IMR-90 (cell line): Measurements from ENCODE around the gene CDK5R1. TPM values are rescaled to one million over a fixed set of nuclear protein-coding genes. Genes with fewer than 3 reads are reported as not detected.

Experiments
- ATAC-seq: fragments of 200-7000 bp; cut with Tn5 transposase; 2 replicates; pipeline ENCODE4 v1.9.1; 2020; ENCODE audit warnings: low read depth, mild to moderate bottlenecking, moderate library complexity
- BruUV-seq: library from RNA; stranded (reverse); fragments of 400-500 nt; replicated peaks from 2 replicates; lab custom pipeline; 2021; lab: Mats Ljungman, UMichigan
- CTCF ChIA-PET: fragments of 300-600 bp; formaldehyde crosslinking; extraction: SDS; loops from one replicate; lab custom pipeline; 2021; ENCODE audit warnings: antibody characterized with exemption; lab: Yijun Ruan, JAX
- POLR2A ChIA-PET: fragments of 300-600 bp; sonication (Branson Sonifier 250); formaldehyde crosslinking; loops from one replicate; lab custom pipeline; 2022; ENCODE audit warnings: antibody characterized with exemption; ENCODE audit not compliant: unreplicated experiment; lab: Charles Lee
- DNase-seq: peaks from one replicate; pipeline ENCODE4 v3.0.0; 2013
- H2AFZ ChIP-seq: replicated peaks from 2 replicates; pipeline ENCODE3; 2013; ENCODE audit warnings: low read length, mild to moderate bottlenecking; ENCODE audit not compliant: poor library complexity
- H2AK5ac ChIP-seq: 2 replicates; pipeline ENCODE4 v1.6.1; 2013; ENCODE audit warnings: low read depth, low read length, inconsistent platforms
- H2AK9ac ChIP-seq: replicated peaks from 2 replicates; pipeline ENCODE3; 2013; ENCODE audit warnings: mild to moderate bottlenecking, low read depth, low read length, moderate library complexity; ENCODE audit not compliant: poor library complexity
- H2BK120ac ChIP-seq: 2 replicates; pipeline ENCODE4 v1.6.1; 2013; ENCODE audit warnings: low read depth, low read length, inconsistent platforms
- H2BK15ac ChIP-seq: 3 replicates; pipeline ENCODE4 v1.6.1; 2013; ENCODE audit warnings: low read depth, low read length, inconsistent platforms
- H2BK20ac ChIP-seq: 2 replicates; pipeline ENCODE4 v1.6.1; 2013; ENCODE audit warnings: low read depth, mild to moderate bottlenecking, inconsistent platforms, low read length, moderate library complexity
- H2BK5ac ChIP-seq: 2 replicates; pipeline ENCODE4 v1.6.1; 2013; ENCODE audit warnings: mild to moderate bottlenecking, low read depth, low read length, inconsistent platforms; ENCODE audit not compliant: poor library complexity, severe bottlenecking
- H3K14ac ChIP-seq: replicated peaks from 2 replicates; pipeline ENCODE4 v1.6.1; 2013; ENCODE audit warnings: low read depth, low read length, inconsistent platforms
- H3K18ac ChIP-seq: 2 replicates; pipeline ENCODE4 v1.6.1; 2013; ENCODE audit warnings: low read depth, low read length, control low read depth
- H3K23ac ChIP-seq: 2 replicates; pipeline ENCODE4 v1.6.1; 2013; ENCODE audit warnings: low read depth, low read length, inconsistent platforms
- H3K27ac ChIP-seq: 2 replicates; pipeline ENCODE4 v1.5.1; 2013; ENCODE audit warnings: mild to moderate bottlenecking, control low read depth, low read length; ENCODE audit not compliant: insufficient read depth
- H3K27me3 ChIP-seq: 2 replicates; pipeline ENCODE4 v1.6.1; 2013; ENCODE audit warnings: low read length; ENCODE audit not compliant: control insufficient read depth, insufficient read depth
- H3K36me3 ChIP-seq: 2 replicates; pipeline ENCODE4 v1.6.1; 2013; ENCODE audit warnings: low read length, mixed read lengths; ENCODE audit not compliant: control insufficient read depth, insufficient read depth
- H3K4ac ChIP-seq: 2 replicates; pipeline ENCODE4 v1.6.1; 2013; ENCODE audit warnings: low read depth, low read length, inconsistent platforms
- H3K4me1 ChIP-seq: 2 replicates; pipeline ENCODE4 v1.6.1; 2013; ENCODE audit warnings: low read length, mixed read lengths; ENCODE audit not compliant: control insufficient read depth, insufficient read depth
- H3K4me2 ChIP-seq: 2 replicates; pipeline ENCODE4 v1.6.1; 2013; ENCODE audit warnings: low read depth, mild to moderate bottlenecking, control low read depth, low read length, moderate library complexity
- H3K4me3 ChIP-seq: 2 replicates; pipeline ENCODE4 v1.5.1; 2013; ENCODE audit warnings: low read depth, mild to moderate bottlenecking, control low read depth, low read length, moderate library complexity; ENCODE audit not compliant: insufficient read depth
- H3K56ac ChIP-seq: 2 replicates; pipeline ENCODE4 v1.6.1; 2013; ENCODE audit warnings: low read length, inconsistent platforms; ENCODE audit not compliant: insufficient read depth; ENCODE audit errors: extremely low read depth
- H3K79me1 ChIP-seq, 2 experiments: 2 replicates each; pipeline ENCODE4 v1.6.1; 2013; ENCODE audit warnings: low read length in 2 of 2, inconsistent platforms in 1 of 2, low read depth in 1 of 2
- H3K9ac ChIP-seq: 2 replicates; pipeline ENCODE4 v1.6.1; 2013; ENCODE audit warnings: low read depth, low read length, control low read depth
- H3K9me1 ChIP-seq: 2 replicates; pipeline ENCODE4 v1.6.1; 2013; ENCODE audit warnings: low read length, inconsistent platforms; ENCODE audit not compliant: insufficient read depth
- H3K9me3 ChIP-seq: 2 replicates; pipeline ENCODE4 v1.6.1; 2013; ENCODE audit warnings: low read length; ENCODE audit not compliant: control insufficient read depth, insufficient read depth
- H4K20me1 ChIP-seq: 2 replicates; pipeline ENCODE4 v1.6.1; 2013; ENCODE audit warnings: low read length, inconsistent platforms; ENCODE audit not compliant: insufficient read depth
- H4K5ac ChIP-seq: 2 replicates; pipeline ENCODE4 v1.6.1; 2013; ENCODE audit warnings: mild to moderate bottlenecking, low read depth, low read length, control low read depth
- H4K8ac ChIP-seq, 2 experiments: 2 replicates each; pipeline ENCODE4 v1.6.1; 2013; ENCODE audit warnings: low read depth in 2 of 2, low read length in 2 of 2, control low read depth in 1 of 2, inconsistent platforms in 1 of 2
- H4K91ac ChIP-seq: 2 replicates; pipeline ENCODE4 v1.6.1; 2013; ENCODE audit warnings: low read depth, low read length, inconsistent platforms; ENCODE audit not compliant: insufficient read depth
- FOS ChIP-seq: fragments of 150-350 bp; IDR thresholded peaks from 2 replicates; pipeline ENCODE4 v1.6.1; 2016; ENCODE audit warnings: low read depth, low read length
- MAZ ChIP-seq: IDR thresholded peaks from 2 replicates; pipeline ENCODE4 v1.6.1; 2012; ENCODE audit warnings: low read depth, mild to moderate bottlenecking, low read length, improper control_type of control experiment, moderate library complexity, borderline replicate concordance
- RFX5 ChIP-seq: IDR thresholded peaks from 2 replicates; pipeline ENCODE4 v1.8.0; 2012; ENCODE audit warnings: low read depth, mild to moderate bottlenecking, low read length, moderate library complexity
- WGBS, 2 experiments: methylation state at CpG; one replicate each; pipeline versions ENCODE4 v1.1.5 to v1.1.7; 2013; ENCODE audit warnings: missing lambda C conversion rate in 2 of 2; ENCODE audit not compliant: insufficient read length in 1 of 2; ENCODE audit errors: extremely low coverage in 2 of 2; 5-methylcytosine and 5-hydroxymethylcytosine counted together
- dilution Hi-C: fragments of 300-500 bp; cut with HindIII; formaldehyde crosslinking; loops from one replicate; pipeline ENCODE4 v1.14.3; 2018; ENCODE audit warnings: low sequenced_read_pairs; ENCODE audit not compliant: unreplicated experiment
- in situ Hi-C: fragments of 300-500 bp; cut with MboI; formaldehyde crosslinking; loops from 3 replicates; pipeline ENCODE4 v1.14.3; 2019; ENCODE audit warnings: low sequenced_read_pairs, inconsistent platforms, mixed read lengths
- intact Hi-C: fragments of 100-400 bp; cut with micrococcal nuclease; formaldehyde crosslinking; loops from 2 replicates; pipeline ENCODE4 v1.10.0; 2022
- polyA plus RNA-seq, 3 experiments: library from polyadenylated mRNA; depleted of rRNA; stranded (reverse); fragments of >200 nt; gene quantifications; 2 replicates each; pipeline ENCODE4 v1.2.3, GENCODE V29; 2012; ENCODE audit warnings: low replicate concordance in 1 of 3
- total RNA-seq: library from RNA; depleted of rRNA; stranded (reverse); fragments of >200 nt; gene quantifications from 2 replicates; pipeline ENCODE4 v1.2.3, GENCODE V29; 2012

The CDK5R1 gene
- total and polyA plus RNA-seq, 2 of the 4 experiments (the other 2 are of a cell fraction), result 0.36 to 0.74 TPM

DNA sequence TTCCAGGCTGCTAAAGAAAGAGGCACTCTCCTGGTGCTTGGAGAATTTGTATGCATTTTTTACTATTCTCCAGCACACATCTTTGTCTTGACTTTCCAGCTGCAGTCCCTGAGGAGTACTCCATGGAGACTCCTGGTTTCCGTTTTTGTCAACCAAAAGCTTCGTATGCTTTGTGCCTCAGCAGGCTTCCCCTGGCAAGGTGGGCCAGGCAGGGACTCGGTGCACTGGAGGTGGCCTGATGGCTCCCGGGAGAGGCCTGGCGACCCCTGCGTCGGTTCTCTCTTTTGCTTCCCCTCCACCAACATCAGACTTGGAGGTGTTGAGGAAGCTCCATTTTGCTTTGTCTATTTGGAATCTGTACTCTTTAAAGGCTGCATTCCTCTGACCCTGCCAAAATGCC, 23.7 kb downstream of the CDK5R1 start:
- no peaks in the 10 kb centered on the region for H4K20me1 ChIP-seq
- ATAC-seq, result no peak
- H3K56ac ChIP-seq, result no peak overlapping the region
- H2AK9ac ChIP-seq, result no peak overlapping the region
- no peak overlapping the region for H3K4ac ChIP-seq
- no peak overlapping the region for H2BK20ac ChIP-seq
- H3K4me1 ChIP-seq, result no peaks in the 10 kb centered on the region
- no peak overlapping the region for H2BK5ac ChIP-seq
- H3K18ac ChIP-seq, result no peak overlapping the region
- H2BK15ac ChIP-seq, result no peak overlapping the region
- no peaks in the 10 kb centered on the region; the same call in 1 of the 2 replicates for H3K9me1 ChIP-seq
- no peaks in the 10 kb centered on the region for H3K9me3 ChIP-seq
- in situ Hi-C loops (no loop called here), dilution Hi-C loops (no loop called here), intact Hi-C loops (no loop called here)
- ChIA-PET POLR2A (no interaction called here), CTCF (no interaction called here)
- no peak overlapping the region for H4K5ac ChIP-seq
- no peak overlapping the region for H3K27ac ChIP-seq
- no peak overlapping the region for H3K9ac ChIP-seq
- H3K23ac ChIP-seq, result no peak overlapping the region
- no peak for DNase-seq
- H2AK5ac ChIP-seq, result no peak overlapping the region
- no peaks in the 10 kb centered on the region for H3K36me3 ChIP-seq
- BruUV-seq, result no TSS peak
- WGBS, 2 experiments, result no CpG with 5 or more reads among the region's 7 CpGs
- H2AFZ ChIP-seq, result no peak overlapping the region
- H3K79me1 ChIP-seq, result no peaks in the 10 kb centered on the region
- no peak for TF ChIP-seq MAZ
- no peak for TF ChIP-seq RFX5
- TF ChIP-seq FOS, result no peak
- no peak overlapping the region for H3K4me2 ChIP-seq
- no peak overlapping the region for H4K91ac ChIP-seq
- H3K27me3 ChIP-seq, result peaks cover 12% of the 10 kb centered on the region; the same call in 1 of the 2 replicates
- H2BK120ac ChIP-seq, result no peak overlapping the region
- H3K4me3 ChIP-seq, result no peak overlapping the region
- no peak overlapping the region for H3K14ac ChIP-seq
- no peak overlapping the region for H4K8ac ChIP-seq
